Middle frontal gyrus (tissue), 1 donor: ENCODE measurements around the gene TDP2.
"Not testable (repeated sequence)": the region's sequence is repeated elsewhere in the genome, so short reads cannot be mapped to it uniquely, and the experiment has no call there.

Experiments used
- DNase-seq: peaks from one replicate; pipeline ENCODE4 v3.0.0-alpha.2; 2015; ENCODE audit warnings: low spot score; ENCODE audit errors: extremely low spot score

The TDP2 gene

GRCh38 chr6:24683297-24684296 lies 16.9 kb upstream of the TDP2 start:
- no peak for DNase-seq

GRCh38 chr6:24680582-24680981 lies 13.9 kb upstream of the TDP2 start:
- DNase-seq, result no peak

- not testable (repeated sequence) for DNase-seq
Observed at GRCh38 chr6:24678792-24679352, 12.2 kb upstream of the TDP2 start.

- no peak for DNase-seq
Observed at GRCh38 chr6:24673625-24674024, 6.9 kb upstream of the TDP2 start.

- no peak for DNase-seq
Observed at GRCh38 chr6:24672620-24673182, 6.0 kb upstream of the TDP2 start.

- not testable (repeated sequence) for DNase-seq
Observed at GRCh38 chr6:24671077-24671476, 4.4 kb upstream of the TDP2 start.

- DNase-seq, result not testable (repeated sequence)
Observed at GRCh38 chr6:24670492-24670891, 3.8 kb upstream of the TDP2 start.

- DNase-seq, result no peak
Observed at GRCh38 chr6:24668997-24669361, 2.3 kb upstream of the TDP2 start.

- DNase-seq, result not testable (repeated sequence)
Observed at GRCh38 chr6:24668066-24668996, 1.6 kb upstream of the TDP2 start.

GRCh38 chr6:24667378-24667803 lies 692 bp upstream of the TDP2 start:
- DNase-seq, result no peak

GRCh38 chr6:24666097-24666640 lies 530 bp downstream of the TDP2 start:
- peak; percentile 9 for DNase-seq

- no peak for DNase-seq
Observed at GRCh38 chr6:24664046-24664987, 2.4 kb downstream of the TDP2 start.

- no peak for DNase-seq
Observed at GRCh38 chr6:24663189-24663588, 3.5 kb downstream of the TDP2 start.

GRCh38 chr6:24662236-24662635 lies 4.5 kb downstream of the TDP2 start:
- no peak for DNase-seq

- not testable (repeated sequence) for DNase-seq
Observed at GRCh38 chr6:24661759-24662158, 4.9 kb downstream of the TDP2 start.

- no peak for DNase-seq
Observed at GRCh38 chr6:24660105-24660504, 6.6 kb downstream of the TDP2 start.

GRCh38 chr6:24659561-24659960 lies 7.1 kb downstream of the TDP2 start:
- DNase-seq, result no peak

- no peak for DNase-seq
Observed at GRCh38 chr6:24658573-24659560, 7.8 kb downstream of the TDP2 start.

GRCh38 chr6:24655215-24655614 lies 11.5 kb downstream of the TDP2 start:
- DNase-seq, result no peak
